ENCODE data around the gene KDM4B.

The KDM4B gene

GRCh38 chr19:5093948-5094718 is 125.2 kb downstream of the KDM4B start:
- peak; percentile 38 for DNase-seq

- no peak for DNase-seq
Measured at GRCh38 chr19:5094768-5095567, 126.1 kb downstream of the KDM4B start.

GRCh38 chr19:5095568-5095850 is 126.6 kb downstream of the KDM4B start:
- no peak for DNase-seq

GRCh38 chr19:5096536-5096935 is 127.6 kb downstream of the KDM4B start:
- no peak for DNase-seq

GRCh38 chr19:5097331-5097930 is 128.5 kb downstream of the KDM4B start:
- DNase-seq, result no peak

- DNase-seq, result no peak
Measured at GRCh38 chr19:5097959-5098623, 129.2 kb downstream of the KDM4B start.

- no peak for DNase-seq
Measured at GRCh38 chr19:5098646-5099045, 129.7 kb downstream of the KDM4B start.

GRCh38 chr19:5099701-5100221 is 130.8 kb downstream of the KDM4B start:
- no peak for DNase-seq

GRCh38 chr19:5101871-5102270 is 133.0 kb downstream of the KDM4B start:
- DNase-seq, result no peak

GRCh38 chr19:5102520-5102919 is 133.6 kb downstream of the KDM4B start:
- no peak for DNase-seq

GRCh38 chr19:5103061-5103701 is 134.3 kb downstream of the KDM4B start:
- DNase-seq, result peak; percentile 63

- DNase-seq, result no peak
Measured at GRCh38 chr19:5103812-5104410, 135.0 kb downstream of the KDM4B start.

- no peak for DNase-seq
Measured at GRCh38 chr19:5104871-5105351, 136.0 kb downstream of the KDM4B start.

- DNase-seq, result peak; percentile 35
Measured at GRCh38 chr19:5106191-5106726, 137.3 kb downstream of the KDM4B start.

- no peak for DNase-seq
Measured at GRCh38 chr19:5106971-5107370, 138.1 kb downstream of the KDM4B start.

GRCh38 chr19:5107432-5108122 is 138.7 kb downstream of the KDM4B start:
- peak; percentile 62 for DNase-seq

GRCh38 chr19:5108123-5108596 is 139.2 kb downstream of the KDM4B start:
- DNase-seq, result peak; percentile 90

GRCh38 chr19:5108866-5109265 is 140.0 kb downstream of the KDM4B start:
- DNase-seq, result no peak

- peak; percentile 43 for DNase-seq
Measured at GRCh38 chr19:5109560-5109959, 140.6 kb downstream of the KDM4B start.

GRCh38 chr19:5110546-5110945 is 141.6 kb downstream of the KDM4B start:
- DNase-seq, result no peak

- DNase-seq, result no peak
Measured at GRCh38 chr19:5111051-5111450, 142.1 kb downstream of the KDM4B start.

Data from NCI-H82 (cell line).